Measurements from ENCODE around the gene ST6GALNAC5.
"Not testable (repeated sequence)": the region's sequence is repeated elsewhere in the genome, so short reads cannot be mapped to it uniquely, and the experiment has no call there.

ST6GALNAC5 gene

DNA sequence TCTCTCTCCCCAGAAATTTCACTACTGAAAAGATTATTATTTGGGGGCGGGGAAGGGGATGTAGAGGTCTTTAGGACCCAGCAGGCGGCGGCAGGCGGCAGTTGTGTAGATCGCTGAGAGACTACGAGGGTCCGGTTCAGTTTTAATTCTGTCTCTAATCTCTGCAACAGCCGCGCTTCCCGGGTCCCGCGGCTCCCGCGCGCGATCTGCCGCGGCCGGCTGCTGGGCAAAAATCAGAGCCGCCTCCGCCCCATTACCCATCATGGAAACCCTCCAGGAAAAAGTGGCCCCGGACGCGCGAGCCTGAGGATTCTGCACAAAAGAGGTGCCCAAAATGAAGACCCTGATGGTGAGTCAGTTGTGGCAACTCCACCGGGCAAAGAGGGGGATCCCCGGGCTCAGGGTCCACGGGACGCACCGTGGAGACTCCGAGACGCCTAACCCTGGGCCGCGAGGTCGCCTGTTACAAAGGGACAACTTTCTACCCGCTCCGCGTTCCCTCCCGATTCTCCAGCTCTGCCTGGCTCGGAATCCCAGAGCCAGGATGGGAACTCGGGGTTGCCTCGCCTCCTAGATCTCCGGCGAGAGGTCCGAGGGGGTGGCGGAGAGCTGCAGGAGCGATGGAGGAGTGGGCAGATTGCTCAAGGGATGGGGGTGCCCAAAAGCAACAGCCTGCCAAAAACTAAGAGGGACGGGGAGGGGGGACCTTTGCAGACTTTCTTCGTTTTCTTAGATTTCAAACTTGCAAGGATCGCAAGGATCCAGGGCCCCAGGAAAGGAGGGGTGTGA, at the start of gene ST6GALNAC5:
ST6GALNAC5 (plus strand) TSS at position 139 of the 789 bp plus-strand sequence.
- H3K4me3 Mint-ChIP-seq, result peak within 1 kb of the TSS; percentile 85 to 88

DNA sequence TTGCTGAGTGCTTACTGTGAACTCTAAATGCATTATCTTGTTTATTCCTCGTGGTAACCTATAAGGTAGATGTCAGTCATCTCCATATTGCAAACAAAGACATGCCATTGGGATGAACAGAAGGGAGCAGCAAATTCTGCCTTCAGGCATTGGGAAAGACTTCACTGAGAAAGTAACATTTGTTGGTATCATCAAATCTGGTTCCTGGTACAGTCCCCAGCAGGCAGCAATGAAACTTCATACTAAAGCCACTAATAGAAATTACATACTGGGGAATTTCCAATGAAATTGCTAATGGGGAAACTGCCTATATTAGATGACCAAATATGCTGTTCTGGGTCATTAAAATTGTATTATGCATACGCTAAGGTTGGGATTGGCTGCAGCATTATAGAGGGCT, 47.3 kb upstream of the ST6GALNAC5 start:
- H3K9me3 Mint-ChIP-seq, result no peaks in the 10 kb centered on the region

More for the DNA sequence above, at the start of gene ST6GALNAC5:
- peak within 1 kb of the TSS in 1 of 2 donors; percentile 55 for H3K27ac Mint-ChIP-seq
- peaks cover 59% of the 10 kb centered on the region for H3K27me3 Mint-ChIP-seq
- peaks cover 21% of the 10 kb centered on the region for H3K4me1 Mint-ChIP-seq
- ATAC-seq (peak; percentile 30), DNase-seq (peak; percentile 10 to 12)
- H3K9me3 Mint-ChIP-seq, result no peaks in the 10 kb centered on the region

DNA sequence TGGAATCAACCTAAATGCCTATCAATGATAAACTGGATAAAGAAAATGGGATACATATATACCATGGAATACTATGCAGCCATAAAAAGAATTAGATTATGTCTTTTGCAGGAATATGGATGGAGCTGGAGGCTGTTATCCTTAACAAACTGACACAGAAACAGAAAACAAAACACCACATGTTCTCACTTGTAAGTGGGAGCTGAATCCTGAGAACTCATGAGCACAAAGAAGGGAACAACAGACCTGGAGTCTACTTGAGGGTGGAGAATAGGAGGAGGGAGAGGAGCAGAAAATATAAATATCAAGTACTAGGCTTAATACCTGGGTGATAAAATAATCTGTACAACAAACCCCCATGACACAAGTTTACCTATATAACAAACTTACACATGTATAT, 44.3 kb upstream of the ST6GALNAC5 start:
- peak overlapping the region in 1 of 2 donors; percentile 22 for H3K27ac Mint-ChIP-seq
- not testable (repeated sequence) for ATAC-seq, H3K4me3 Mint-ChIP-seq

More for the DNA sequence above, 47.3 kb upstream of the ST6GALNAC5 start:
- Mint-ChIP-seq H3K4me1 (no peaks in the 10 kb centered on the region), H3K4me3 (no peak overlapping the region), H3K27me3 (peaks cover 23% of the 10 kb centered on the region), H3K27ac (no peak overlapping the region)
- DNase-seq, result no peak
- ATAC-seq, result no peak

DNA sequence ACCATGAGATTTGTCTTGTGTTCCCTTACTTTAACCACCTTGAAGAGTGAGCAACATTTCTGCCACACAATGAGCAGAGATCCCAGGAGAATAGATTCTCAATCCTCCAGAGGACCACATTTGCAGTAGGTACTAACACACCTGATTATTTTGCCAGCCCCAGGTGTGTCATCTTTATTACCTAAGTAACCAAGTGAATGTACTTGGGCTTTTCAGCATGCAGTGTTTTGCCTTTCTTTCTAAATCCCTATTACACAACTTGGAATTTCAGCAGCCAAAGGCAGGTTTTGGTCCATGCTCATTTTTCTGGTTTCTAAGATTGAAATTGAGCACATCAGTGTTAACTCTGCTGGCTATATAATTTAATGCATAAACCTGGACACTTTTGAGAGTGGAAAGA, 43.2 kb upstream of the ST6GALNAC5 start:
- no peak overlapping the region for H3K27ac Mint-ChIP-seq
- H3K27me3 Mint-ChIP-seq, result peaks cover 24% of the 10 kb centered on the region
- no peaks in the 10 kb centered on the region for H3K9me3 Mint-ChIP-seq
- DNase-seq, result no peak
- no peak for ATAC-seq
- no peaks in the 10 kb centered on the region for H3K4me1 Mint-ChIP-seq
- no peak overlapping the region for H3K4me3 Mint-ChIP-seq

More for the DNA sequence above, 44.3 kb upstream of the ST6GALNAC5 start:
- H3K27me3 Mint-ChIP-seq, result peaks cover 24% of the 10 kb centered on the region
- not testable (repeated sequence) for H3K9me3 Mint-ChIP-seq, DNase-seq, H3K4me1 Mint-ChIP-seq

DNA sequence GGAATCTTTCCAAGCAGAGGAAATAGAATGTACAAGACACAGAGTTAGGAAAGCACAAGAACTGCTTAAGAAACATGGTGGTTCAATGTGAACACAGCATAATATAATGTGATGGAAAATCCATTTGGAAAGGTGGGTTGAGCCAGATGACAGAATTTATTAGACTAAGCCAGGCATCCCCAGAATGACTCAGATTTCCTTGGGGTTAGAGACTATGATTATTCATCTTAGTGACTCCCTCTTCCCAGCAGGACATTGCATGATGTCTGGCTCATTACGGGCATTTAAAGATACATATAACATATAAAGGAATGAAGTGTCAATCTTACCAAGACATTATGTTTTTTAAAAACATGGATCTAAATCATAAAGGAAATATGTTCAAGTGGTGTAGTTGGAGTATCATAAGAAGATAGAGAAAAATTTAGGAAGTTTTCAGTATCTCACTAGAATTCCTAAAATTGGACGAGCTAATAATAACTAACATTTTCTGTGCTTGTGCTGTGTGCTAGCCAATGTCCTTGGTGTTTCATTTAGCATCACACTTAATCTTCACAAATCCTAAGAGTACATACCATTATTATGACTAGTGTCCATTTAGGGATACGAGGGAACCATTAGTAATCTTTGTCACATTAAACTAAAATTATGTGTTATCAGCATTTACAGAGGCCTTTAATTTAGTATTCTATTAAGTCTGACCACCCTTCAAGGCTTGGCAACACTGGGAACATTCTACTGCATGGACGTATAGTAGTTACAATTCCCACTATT, 41.0 kb upstream of the ST6GALNAC5 start:
- Mint-ChIP-seq H3K27me3 (peaks cover 24% of the 10 kb centered on the region), H3K4me3 (no peak overlapping the region), H3K9me3 (no peaks in the 10 kb centered on the region), H3K4me1 (peaks cover 7% of the 10 kb centered on the region), H3K27ac (no peak overlapping the region)
- DNase-seq, result no peak
- no peak for ATAC-seq

DNA sequence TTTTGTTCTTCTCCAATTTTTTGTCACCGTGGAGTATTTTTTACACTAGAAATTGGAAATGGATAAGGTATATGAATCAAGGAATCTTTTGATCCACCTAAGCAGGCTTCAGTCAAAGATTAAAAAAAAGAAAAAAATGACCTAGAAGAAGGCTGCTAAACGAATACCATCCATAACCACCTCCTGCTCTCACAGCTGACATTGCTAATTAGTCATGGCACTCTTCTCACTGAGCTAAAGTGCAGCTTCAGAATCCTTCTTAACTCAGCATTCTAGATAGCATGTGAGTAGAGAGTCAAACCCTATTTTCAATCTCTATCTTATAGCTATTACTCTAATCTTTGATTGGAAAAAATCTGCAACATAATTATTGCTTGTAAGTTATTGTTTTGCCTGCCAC, 40.2 kb upstream of the ST6GALNAC5 start:
- ATAC-seq (no peak), DNase-seq (no peak)
- Mint-ChIP-seq H3K27ac (no peak overlapping the region), H3K4me1 (peaks cover 7% of the 10 kb centered on the region), H3K9me3 (no peaks in the 10 kb centered on the region), H3K27me3 (peaks cover 22% of the 10 kb centered on the region), H3K4me3 (no peak overlapping the region)

DNA sequence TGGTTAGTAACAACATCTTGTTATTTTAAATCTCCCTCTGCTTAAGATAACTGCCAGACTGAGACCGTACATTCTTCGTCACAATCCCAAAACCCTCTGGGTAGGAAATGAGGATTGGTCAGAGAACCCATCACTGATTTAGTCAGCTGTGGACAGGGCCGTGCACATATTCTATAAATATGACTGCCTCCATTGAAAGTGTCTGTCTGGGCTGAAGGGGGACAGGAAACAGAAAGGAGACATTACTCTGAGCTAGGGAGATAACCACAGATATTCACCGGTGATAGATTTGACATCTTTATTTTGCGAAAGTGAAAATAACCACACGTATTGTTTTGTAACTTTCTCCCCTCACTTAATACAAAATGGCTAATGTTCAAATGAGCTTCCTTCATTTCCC, 36.9 kb upstream of the ST6GALNAC5 start:
- peak; percentile 72 for ATAC-seq

DNA sequence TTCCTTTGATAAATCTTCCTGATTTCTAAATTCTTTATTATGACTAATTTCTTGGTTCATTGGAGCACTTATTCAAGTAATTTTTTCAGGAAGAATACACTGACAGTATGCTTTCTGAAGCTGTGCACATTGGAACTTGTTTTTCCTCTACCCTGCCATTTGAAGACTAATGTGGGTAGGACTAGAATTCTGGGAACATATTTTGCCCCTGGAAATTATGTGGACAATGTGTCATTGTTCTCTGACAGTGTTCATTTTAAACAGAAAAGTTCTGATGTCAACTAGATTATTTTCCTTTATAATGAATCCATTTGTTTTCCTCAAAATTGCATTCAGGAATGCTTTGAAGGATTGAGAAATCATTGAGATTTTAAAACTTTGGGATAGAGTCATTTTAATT, 34.8 kb upstream of the ST6GALNAC5 start:
- H3K27me3 Mint-ChIP-seq, result peaks cover 27% of the 10 kb centered on the region
- peaks cover 7% of the 10 kb centered on the region for H3K4me1 Mint-ChIP-seq
- ATAC-seq (no peak), DNase-seq (no peak)
- H3K27ac Mint-ChIP-seq, result no peak overlapping the region
- no peaks in the 10 kb centered on the region for H3K9me3 Mint-ChIP-seq
- H3K4me3 Mint-ChIP-seq, result no peak overlapping the region

More for the DNA sequence above, 36.9 kb upstream of the ST6GALNAC5 start:
- no peaks in the 10 kb centered on the region for H3K9me3 Mint-ChIP-seq
- H3K27ac Mint-ChIP-seq, result no peak overlapping the region
- peak overlapping the region; percentile 22 to 33 for H3K4me3 Mint-ChIP-seq
- peaks cover 7% of the 10 kb centered on the region for H3K4me1 Mint-ChIP-seq
- peaks cover 22% of the 10 kb centered on the region for H3K27me3 Mint-ChIP-seq
- DNase-seq, result no peak

DNA sequence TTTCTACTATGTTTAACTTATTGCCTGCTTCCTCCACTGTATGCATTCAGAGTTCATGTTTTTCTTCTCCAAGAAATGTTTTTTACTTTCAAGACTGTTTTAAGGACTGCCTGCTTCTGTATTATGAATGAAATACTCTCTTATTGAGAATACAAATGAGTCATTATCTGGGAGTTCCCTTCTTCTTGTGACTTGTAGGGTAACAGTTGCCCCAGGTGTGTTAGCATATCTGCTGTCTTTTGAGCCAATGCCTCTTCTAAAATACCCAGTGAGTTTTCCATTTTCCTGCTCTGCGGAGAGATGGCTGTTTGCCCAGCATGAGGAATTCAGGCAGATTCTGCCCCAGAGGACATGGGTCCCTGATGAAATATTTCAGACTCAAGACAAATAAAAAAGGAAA, 34.1 kb upstream of the ST6GALNAC5 start:
- no peaks in the 10 kb centered on the region for H3K9me3 Mint-ChIP-seq
- peaks cover 7% of the 10 kb centered on the region for H3K4me1 Mint-ChIP-seq
- peaks cover 27% of the 10 kb centered on the region for H3K27me3 Mint-ChIP-seq
- H3K4me3 Mint-ChIP-seq, result no peak overlapping the region
- DNase-seq, result no peak
- ATAC-seq, result no peak
- no peak overlapping the region for H3K27ac Mint-ChIP-seq

DNA sequence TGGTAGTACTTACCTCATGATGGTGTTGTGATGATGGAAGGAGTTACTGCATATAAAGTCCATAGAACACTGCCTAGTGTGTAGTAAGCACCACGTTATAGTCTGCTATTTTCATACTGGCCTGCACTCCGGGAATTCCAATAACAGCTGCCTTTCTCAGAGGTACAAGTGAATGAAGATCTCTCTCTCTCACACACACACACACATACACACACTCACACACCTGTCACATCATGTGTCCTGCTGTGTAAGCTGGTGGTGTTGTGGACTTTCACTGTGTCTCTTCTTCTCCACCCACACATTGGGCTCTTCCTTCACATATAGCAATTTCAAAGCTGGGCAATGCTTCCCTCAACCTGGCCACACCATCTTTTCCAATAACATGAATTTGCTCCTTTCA, 33.4 kb upstream of the ST6GALNAC5 start:
- peaks cover 7% of the 10 kb centered on the region for H3K4me1 Mint-ChIP-seq
- H3K4me3 Mint-ChIP-seq, result no peak overlapping the region
- H3K27me3 Mint-ChIP-seq, result peaks cover 27% of the 10 kb centered on the region
- no peak overlapping the region for H3K27ac Mint-ChIP-seq
- no peaks in the 10 kb centered on the region for H3K9me3 Mint-ChIP-seq
- no peak for ATAC-seq
- DNase-seq, result no peak

DNA sequence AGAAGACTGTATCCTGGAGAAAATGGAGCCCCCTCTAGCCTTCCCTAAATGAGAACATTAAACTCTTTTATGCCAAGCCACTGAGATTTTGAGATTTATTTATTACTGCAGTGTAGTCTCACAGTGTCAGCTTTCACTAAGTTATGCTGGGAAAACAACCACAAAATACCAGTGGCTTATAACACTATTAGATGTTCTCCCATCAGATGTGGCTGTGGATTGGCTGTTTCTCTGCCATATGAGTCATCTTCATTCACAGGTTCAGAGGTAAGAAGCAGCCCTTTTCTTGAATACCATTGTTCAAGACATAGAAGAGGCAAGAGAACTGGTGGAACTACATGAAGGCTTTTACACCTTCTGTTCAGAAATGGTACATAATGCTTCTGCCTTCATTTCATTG, 32.1 kb upstream of the ST6GALNAC5 start:
- H3K4me1 Mint-ChIP-seq, result peaks cover 5% of the 10 kb centered on the region
- H3K27me3 Mint-ChIP-seq, result peaks cover 27% of the 10 kb centered on the region
- H3K4me3 Mint-ChIP-seq, result no peak overlapping the region
- H3K27ac Mint-ChIP-seq, result no peak overlapping the region
- no peaks in the 10 kb centered on the region for H3K9me3 Mint-ChIP-seq
- ATAC-seq, result no peak
- DNase-seq, result no peak

DNA sequence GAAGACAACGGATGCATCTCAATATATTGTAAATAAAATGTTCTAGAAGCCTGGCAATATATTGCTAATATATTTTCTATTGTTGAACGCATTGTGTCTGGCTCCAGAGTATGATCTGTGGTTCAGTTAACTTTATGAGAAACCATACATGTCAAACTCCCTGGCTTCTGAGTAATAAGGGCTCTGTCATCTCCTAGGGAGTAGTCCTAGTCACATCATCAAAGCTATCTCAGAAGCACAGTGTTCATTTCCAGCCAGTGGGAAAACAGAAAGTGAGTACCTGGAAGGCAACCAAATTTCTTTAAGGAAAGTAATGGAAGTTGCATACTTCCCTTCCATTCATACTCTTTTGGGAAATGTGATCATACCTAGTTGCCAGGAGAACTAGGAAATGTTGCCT, 27.0 kb upstream of the ST6GALNAC5 start:
- H3K27me3 Mint-ChIP-seq, result peaks cover 6% of the 10 kb centered on the region
- H3K4me1 Mint-ChIP-seq, result peaks cover 15% of the 10 kb centered on the region
- DNase-seq, result no peak
- no peak overlapping the region for H3K4me3 Mint-ChIP-seq
- no peaks in the 10 kb centered on the region for H3K9me3 Mint-ChIP-seq
- H3K27ac Mint-ChIP-seq, result no peak overlapping the region
- ATAC-seq, result no peak

DNA sequence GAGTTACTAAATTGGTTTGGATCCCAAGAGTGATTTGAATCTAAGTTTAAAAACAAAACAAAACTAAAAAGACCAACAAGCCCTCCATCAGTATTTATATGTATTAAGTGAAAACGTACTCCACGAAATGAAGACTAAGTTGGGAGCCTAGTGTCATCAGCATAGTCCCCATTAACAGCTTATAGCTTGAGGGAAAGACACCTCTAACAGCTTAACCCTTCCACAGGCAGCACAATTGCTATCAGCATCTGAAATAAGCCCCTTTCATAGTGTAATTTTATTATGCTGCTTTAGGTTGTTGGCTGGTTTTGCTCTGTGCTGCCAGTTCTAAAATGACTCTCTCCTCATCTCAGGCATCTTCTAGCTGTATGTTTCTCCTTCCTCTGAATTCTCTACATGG, 25.8 kb upstream of the ST6GALNAC5 start:
- no peak overlapping the region for H3K4me3 Mint-ChIP-seq
- no peak for DNase-seq
- ATAC-seq, result no peak
- H3K27ac Mint-ChIP-seq, result no peak overlapping the region
- peaks cover 15% of the 10 kb centered on the region for H3K4me1 Mint-ChIP-seq
- no peaks in the 10 kb centered on the region for H3K27me3 Mint-ChIP-seq
- H3K9me3 Mint-ChIP-seq, result no peaks in the 10 kb centered on the region

DNA sequence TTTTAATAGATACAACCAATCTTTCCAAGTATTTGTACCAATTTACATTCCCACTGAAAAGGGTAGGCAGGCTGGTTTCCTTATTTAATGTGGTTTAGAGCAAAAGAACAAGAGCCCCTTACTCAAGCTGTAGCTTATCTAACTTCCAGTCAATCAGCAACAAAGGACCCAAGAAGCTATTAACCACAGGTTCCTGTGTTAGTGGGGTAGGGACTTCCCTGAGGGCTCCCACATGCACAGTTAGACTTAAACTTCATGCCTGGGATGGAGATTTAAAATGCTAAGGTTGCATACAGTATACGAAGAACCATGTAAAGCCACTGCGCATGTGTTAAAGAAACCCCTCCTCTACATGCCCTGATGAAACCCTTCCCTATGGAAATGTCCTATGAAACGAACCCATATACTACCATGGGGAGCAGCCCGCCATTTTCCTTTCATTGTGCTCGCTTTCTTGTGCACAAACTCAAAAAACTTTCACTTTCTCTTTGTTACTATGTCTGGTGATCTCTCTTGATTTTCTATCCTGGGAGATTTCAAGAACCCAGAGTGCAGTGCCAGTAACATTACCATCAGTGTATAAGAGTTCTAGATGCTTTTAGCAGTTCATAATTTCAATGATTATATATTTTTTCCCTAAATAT, 23.3 kb upstream of the ST6GALNAC5 start:
- Mint-ChIP-seq H3K27me3 (no peaks in the 10 kb centered on the region), H3K27ac (no peak overlapping the region), H3K9me3 (no peaks in the 10 kb centered on the region), H3K4me3 (peak overlapping the region; percentile 9 to 24), H3K4me1 (peaks cover 15% of the 10 kb centered on the region)
- no peak for DNase-seq
- peak; percentile 39 for ATAC-seq

DNA sequence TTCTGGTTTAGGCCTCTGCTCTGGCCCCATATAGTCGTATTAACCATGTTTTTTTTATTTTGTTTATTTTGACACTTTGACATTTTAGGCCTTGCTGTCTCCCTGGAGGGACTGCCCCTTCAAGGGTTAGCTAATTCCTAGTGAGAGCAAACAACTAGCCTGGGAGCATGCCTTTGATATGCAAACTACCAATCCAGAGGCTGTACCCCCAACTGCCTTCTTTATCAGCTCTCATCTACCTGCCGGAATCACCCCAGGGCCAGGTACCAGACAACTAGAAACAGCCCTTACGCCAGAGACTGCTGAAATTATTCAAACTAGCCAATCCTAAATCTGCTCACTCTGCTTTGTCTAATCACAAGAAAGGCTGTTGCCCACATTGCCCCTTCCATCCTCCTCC, 13.0 kb upstream of the ST6GALNAC5 start:
- H3K4me3 Mint-ChIP-seq, result no peak overlapping the region
- H3K9me3 Mint-ChIP-seq, result no peaks in the 10 kb centered on the region

DNA sequence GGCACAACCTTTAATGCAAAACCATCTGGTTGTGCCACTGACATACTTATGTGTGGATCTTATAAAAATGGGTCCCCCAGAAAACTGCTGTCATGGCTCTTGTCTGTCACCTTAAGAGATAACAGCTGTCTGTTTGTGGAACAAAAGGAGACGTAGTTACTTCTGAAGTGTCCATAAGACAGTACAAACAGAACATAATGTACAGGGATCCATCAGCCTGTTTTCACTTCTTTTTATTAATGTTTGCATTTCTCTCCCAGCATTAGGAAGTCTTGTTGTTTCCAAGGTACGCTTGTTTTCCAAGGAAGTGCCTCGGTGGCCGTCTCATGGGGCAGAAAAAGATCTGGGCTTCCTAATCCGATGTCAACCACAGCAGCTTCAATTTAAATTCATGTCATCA, 11.2 kb upstream of the ST6GALNAC5 start:
- DNase-seq (no peak), ATAC-seq (no peak)
- peaks cover 14% of the 10 kb centered on the region for H3K27me3 Mint-ChIP-seq
- no peaks in the 10 kb centered on the region for H3K4me1 Mint-ChIP-seq
- no peaks in the 10 kb centered on the region for H3K9me3 Mint-ChIP-seq
- no peak overlapping the region for H3K4me3 Mint-ChIP-seq
- H3K27ac Mint-ChIP-seq, result no peak overlapping the region

More for the DNA sequence above, 13.0 kb upstream of the ST6GALNAC5 start:
- Mint-ChIP-seq H3K4me1 (no peaks in the 10 kb centered on the region), H3K27ac (peak overlapping the region in 1 of 2 donors; percentile 17), H3K27me3 (peaks cover 13% of the 10 kb centered on the region)
- ATAC-seq (no peak), DNase-seq (no peak)
